ENCODE measurements around the gene CYB5R2.

DNA sequence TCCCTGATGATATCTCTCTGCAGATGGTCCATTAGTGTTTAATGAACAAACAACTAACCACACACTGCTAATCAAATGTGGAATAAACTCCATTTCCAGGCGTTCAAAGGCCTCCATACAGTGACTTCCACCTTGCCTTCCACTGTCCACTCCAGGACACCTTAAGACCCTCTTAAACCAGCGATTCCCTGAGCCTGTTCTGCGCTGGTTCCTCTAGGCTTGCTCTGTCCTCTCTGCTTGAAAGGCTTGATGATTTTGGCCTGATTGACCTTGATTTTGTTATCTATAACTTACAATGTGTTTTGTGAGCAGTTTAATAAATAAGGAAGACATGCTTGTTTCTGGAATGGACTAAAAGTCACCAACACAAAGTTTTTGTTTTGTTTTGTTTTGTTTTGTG lies 20.9 kb upstream of the CYB5R2 start:
- TF ChIP-seq POLR2AphosphoS5 (IDR thresholded peaks at IDR 0.05; ENCODE audit: low read depth, low read length) = no peak
- no peak for TF ChIP-seq FOXP2 (optimal IDR thresholded peaks at IDR 0.05; ENCODE audit: borderline replicate concordance, extremely low read depth, extremely low read length, insufficient read depth)
